Stimulated activated CD4-positive, alpha-beta T cell treated with anti-CD3 and anti-CD28 coated beads, TNF-alpha, amount 100 ng/mL, for 4 hours (primary cell): ENCODE measurements around the gene DONSON.

Source experiments
- DNase-seq, 3 experiments: peaks; one replicate each; pipeline ENCODE4 v3.0.0-alpha.2; 2020; ENCODE audit warnings: low read depth in 3 of 3

DONSON gene

DNA sequence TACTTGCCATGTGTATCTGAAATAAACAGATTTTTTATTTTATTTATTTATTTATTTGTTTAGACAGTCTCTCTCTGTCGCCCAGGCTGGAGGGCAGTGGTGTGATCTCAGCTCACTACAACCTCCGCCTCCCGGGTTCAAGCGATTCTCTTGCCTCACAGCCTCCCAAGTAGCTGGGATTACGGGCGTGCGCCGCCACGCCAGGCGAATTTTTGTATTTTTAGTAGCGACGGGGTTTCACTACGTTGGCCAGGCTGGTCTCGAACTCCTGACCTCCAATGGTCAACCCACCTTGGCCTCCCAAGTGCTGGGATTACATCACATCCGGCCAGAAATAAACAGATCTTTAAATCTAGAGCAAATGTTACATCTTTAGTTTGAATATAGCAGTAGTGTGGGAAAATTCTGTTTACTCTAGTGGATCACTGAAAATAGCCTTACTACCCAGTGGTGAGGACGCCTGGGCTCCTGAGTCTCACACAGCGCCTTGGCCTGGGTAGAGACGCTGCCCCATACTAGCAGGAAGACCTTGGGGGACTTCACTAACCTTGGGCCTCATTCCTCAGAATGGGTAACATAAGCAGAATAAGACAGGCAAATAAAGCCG is 47.3 kb downstream of the DONSON start:
- DNase-seq = no peak

- DNase-seq = no peak
These were observed 47.8 kb downstream of the DONSON start for GRCh38 chr21:33540711-33541104.

- DNase-seq = no peak
These were observed 48.9 kb downstream of the DONSON start for GRCh38 chr21:33539616-33540015.

DNA sequence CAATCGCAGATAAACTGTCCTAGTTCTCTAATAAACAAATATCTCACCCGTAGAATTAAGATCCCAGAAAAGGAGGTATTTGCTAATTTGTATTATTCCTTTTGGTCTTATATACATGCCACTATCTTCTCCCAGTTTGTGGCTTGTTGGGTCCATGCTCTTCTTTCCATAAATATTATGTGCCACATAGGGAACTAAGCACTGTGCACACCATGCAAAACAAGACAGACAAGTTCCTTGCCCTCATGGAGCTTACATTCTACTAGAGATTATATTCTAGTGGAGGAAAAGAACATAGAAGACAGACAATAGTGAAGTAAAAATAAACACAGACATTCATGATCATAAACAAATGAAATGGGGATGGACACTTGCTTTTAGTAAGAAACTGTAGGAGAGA is 51.3 kb downstream of the DONSON start:
- no peak for DNase-seq

- no peak for DNase-seq
These were observed 57.5 kb downstream of the DONSON start for GRCh38 chr21:33531007-33531406.
